H1 (cell line): ENCODE measurements around the gene EFCAB8. TPM values are rescaled to one million over a fixed set of nuclear protein-coding genes. Genes with fewer than 3 reads are reported as not detected.

Source experiments
- CTCF ChIA-PET: fragments of 300-600 bp; sonication (Branson Sonifier 250); formaldehyde crosslinking; loops from one replicate; lab custom pipeline; 2021; ENCODE audit not compliant: partially characterized antibody; lab: Charles Lee
- POLR2A ChIA-PET: fragments of 300-600 bp; sonication (Branson Sonifier 250); formaldehyde crosslinking; loops from one replicate; lab custom pipeline; 2021; ENCODE audit warnings: inconsistent platforms; ENCODE audit not compliant: partially characterized antibody; lab: Charles Lee
- DNase-seq, 2 experiments: peaks; one replicate each; pipeline versions ENCODE4 v3.0.0 to v3.0.0-alpha.2; 2010 to 2022; ENCODE audit warnings: low spot score in 2 of 2, low read depth in 1 of 2, mixed read lengths in 1 of 2
- FAIRE-seq: peaks from 2 replicates; lab custom pipeline; 2011; peaks lifted over from hg19 to GRCh38; lab: Jason Lieb, UNC
- H2AFZ ChIP-seq: 2 replicates; pipeline ENCODE4 v1.8.1; 2012; ENCODE audit warnings: low read length, inconsistent platforms
- H2AK5ac ChIP-seq: 2 replicates; pipeline ENCODE4 v1.6.1; 2013; ENCODE audit warnings: low read depth, low read length
- H2BK120ac ChIP-seq: replicated peaks from 2 replicates; pipeline ENCODE3; 2013; ENCODE audit warnings: low read depth, low read length, inconsistent platforms
- H2BK12ac ChIP-seq: 2 replicates; pipeline ENCODE4 v1.6.1; 2013; ENCODE audit warnings: low read depth, low read length
- H2BK15ac ChIP-seq: 2 replicates; pipeline ENCODE4 v1.6.1; 2013; ENCODE audit warnings: low read length
- H2BK20ac ChIP-seq: 2 replicates; pipeline ENCODE4 v1.6.1; 2013; ENCODE audit warnings: low read length
- H2BK5ac ChIP-seq: 2 replicates; pipeline ENCODE4 v1.6.1; 2013; ENCODE audit warnings: low read depth, low read length
- H3K14ac ChIP-seq: 2 replicates; pipeline ENCODE4 v1.6.1; 2013; ENCODE audit warnings: inconsistent platforms; ENCODE audit not compliant: insufficient read length
- H3K18ac ChIP-seq: 2 replicates; pipeline ENCODE4 v1.6.1; 2013; ENCODE audit warnings: low read length; ENCODE audit errors: extremely low read depth
- H3K23ac ChIP-seq: 2 replicates; pipeline ENCODE4 v1.6.1; 2013; ENCODE audit warnings: inconsistent platforms; ENCODE audit not compliant: insufficient read length
- H3K23me2 ChIP-seq: 2 replicates; pipeline ENCODE4 v1.6.1; 2013; ENCODE audit warnings: low read depth, low read length
- H3K27ac ChIP-seq: 2 replicates; pipeline ENCODE4 v1.6.1; 2011; ENCODE audit warnings: low read depth, low read length, inconsistent platforms
- H3K27me3 ChIP-seq, 4 experiments: replicated peaks in 1 of 4; 1 replicate in 1 of 4; 2 replicates in 3 of 4; pipeline versions ENCODE4 v1.6.1 to v1.8.1; 2011 to 2013; ENCODE audit warnings: low read length in 3 of 4, mild to moderate bottlenecking in 3 of 4, inconsistent platforms in 2 of 4, mixed read lengths in 2 of 4, moderate library complexity in 1 of 4; ENCODE audit not compliant: control insufficient read depth in 3 of 4, insufficient read depth in 3 of 4; ENCODE audit errors: extremely low read depth in 1 of 4
- H3K36me3 ChIP-seq, 4 experiments: 2 replicates each; pipeline versions ENCODE4 v1.6.1 to v1.8.1; 2011 to 2013; ENCODE audit warnings: mild to moderate bottlenecking in 4 of 4, low read length in 3 of 4, moderate library complexity in 2 of 4, control low read depth in 1 of 4, inconsistent platforms in 1 of 4; ENCODE audit not compliant: insufficient read depth in 4 of 4, control insufficient read depth in 2 of 4
- H3K4ac ChIP-seq: replicated peaks from 2 replicates; pipeline ENCODE3; 2013; ENCODE audit warnings: low read length, low read depth, mixed read lengths, inconsistent platforms; ENCODE audit not compliant: insufficient read length
- H3K4me1 ChIP-seq, 4 experiments: replicated peaks in 1 of 4; 1 replicate in 1 of 4; 2 replicates in 3 of 4; pipeline versions ENCODE4 v1.6.1 to v1.8.1; 2011 to 2013; ENCODE audit warnings: low read length in 3 of 4, inconsistent platforms in 2 of 4, mixed read lengths in 1 of 4; ENCODE audit not compliant: insufficient read depth in 4 of 4, control insufficient read depth in 3 of 4
- H3K4me2 ChIP-seq, 2 experiments: 2 replicates each; pipeline versions ENCODE4 v1.6.1 to v1.8.1; 2011 to 2013; ENCODE audit warnings: low read depth in 2 of 2, low read length in 2 of 2, control low read depth in 1 of 2, inconsistent platforms in 1 of 2, mild to moderate bottlenecking in 1 of 2; ENCODE audit not compliant: insufficient read depth in 1 of 2
- H3K4me3 ChIP-seq, 4 experiments: fragments of 200-600, 300-600 bp in 1 of 4; sonication (generic), shearing (Covaris generic), sonication (Bioruptor Twin) in 1 of 4; 2 replicates each; pipeline versions ENCODE4 v1.5.1 to v1.8.1; 2011 to 2016; ENCODE audit warnings: low read length in 4 of 4, low read depth in 3 of 4, control low read depth in 2 of 4, inconsistent platforms in 2 of 4, mild to moderate bottlenecking in 2 of 4, mixed read lengths in 1 of 4, moderate library complexity in 1 of 4; ENCODE audit not compliant: insufficient read depth in 2 of 4; ENCODE audit errors: extremely low read depth in 1 of 4
- H3K56ac ChIP-seq: replicated peaks from 2 replicates; pipeline ENCODE3; 2013; ENCODE audit warnings: low read depth, mild to moderate bottlenecking, mixed read lengths, low read length, inconsistent platforms; ENCODE audit not compliant: insufficient read length
- H3K79me1 ChIP-seq: 2 replicates; pipeline ENCODE4 v1.6.1; 2013; ENCODE audit warnings: low read depth, low read length, control low read depth
- H3K79me2 ChIP-seq, 2 experiments: 2 replicates each; pipeline versions ENCODE4 v1.6.1 to v1.8.1; 2012 to 2013; ENCODE audit warnings: low read length in 2 of 2, mild to moderate bottlenecking in 2 of 2, inconsistent platforms in 1 of 2; ENCODE audit not compliant: insufficient read depth in 2 of 2, control insufficient read depth in 1 of 2
- H3K9ac ChIP-seq, 4 experiments: replicated peaks in 1 of 4; 1 replicate in 1 of 4; 2 replicates in 3 of 4; pipeline versions ENCODE4 v1.6.1 to v1.8.1; 2011 to 2013; ENCODE audit warnings: low read depth in 3 of 4, low read length in 3 of 4, control low read depth in 2 of 4, mild to moderate bottlenecking in 2 of 4, moderate library complexity in 2 of 4, inconsistent platforms in 1 of 4; ENCODE audit errors: extremely low read depth in 1 of 4
- H3K9me3 ChIP-seq, 2 experiments: 2 replicates each; pipeline versions ENCODE4 v1.6.1 to v1.8.1; 2012 to 2013; ENCODE audit warnings: mild to moderate bottlenecking in 2 of 2, moderate library complexity in 2 of 2, control low read depth in 1 of 2, inconsistent platforms in 1 of 2, low read depth in 1 of 2, low read length in 1 of 2, mixed read lengths in 1 of 2; ENCODE audit not compliant: insufficient read depth in 2 of 2
- H4K20me1 ChIP-seq, 2 experiments: replicated peaks in 1 of 2; 2 replicates each; pipeline versions ENCODE3 to v1.8.1; 2011 to 2013; ENCODE audit warnings: inconsistent platforms in 2 of 2, low read length in 2 of 2, mild to moderate bottlenecking in 1 of 2; ENCODE audit not compliant: insufficient read depth in 2 of 2, control insufficient read depth in 1 of 2
- H4K5ac ChIP-seq: 2 replicates; pipeline ENCODE4 v1.6.1; 2013; ENCODE audit warnings: low read length, low read depth, mixed read lengths, inconsistent platforms; ENCODE audit not compliant: insufficient read length
- H4K8ac ChIP-seq: 2 replicates; pipeline ENCODE4 v1.8.0; 2013; ENCODE audit warnings: mild to moderate bottlenecking, moderate library complexity, low read length, inconsistent platforms; ENCODE audit not compliant: insufficient read depth; ENCODE audit errors: extremely low read depth
- H4K91ac ChIP-seq: replicated peaks from 2 replicates; pipeline ENCODE3; 2013; ENCODE audit warnings: low read length, mixed read lengths, inconsistent platforms; ENCODE audit not compliant: insufficient read length
- TAF7 ChIP-seq: optimal IDR thresholded peaks from 2 replicates; pipeline ENCODE3; 2011; ENCODE audit warnings: low read depth, mild to moderate bottlenecking, inconsistent platforms, low read length, moderate library complexity, borderline replicate concordance
- WGBS, 2 experiments: shearing (Covaris generic) in 1 of 2; methylation state at CpG; one replicate each; pipeline versions ENCODE4 v1.1.6 to v1.1.7; 2013 to 2015; ENCODE audit warnings: low lambda C conversion rate in 2 of 2, mixed read lengths in 2 of 2, inconsistent platforms in 1 of 2, low coverage in 1 of 2, missing lambda C conversion rate in 1 of 2; ENCODE audit not compliant: insufficient replicate concordance in 2 of 2, insufficient coverage in 1 of 2, insufficient read length in 1 of 2; ENCODE audit errors: extremely low coverage in 1 of 2, missing lambda C conversion rate in 1 of 2; 5-methylcytosine and 5-hydroxymethylcytosine counted together
- polyA plus RNA-seq, 7 experiments: library from polyadenylated mRNA; depleted of rRNA in 3 of 7; stranded (reverse) in 5 of 7; unstranded in 2 of 7; fragments of >200 nt in 5 of 7; fragments of 200-250 nt in 2 of 7; gene quantifications; 1 replicate in 5 of 7; 2 replicates in 1 of 7; 4 replicates in 1 of 7; pipeline versions ENCODE4 v1.2.1 to v1.2.3, GENCODE V29; 2011 to 2013; ENCODE audit warnings: missing spikeins in 2 of 7, mixed read lengths in 2 of 7
- total RNA-seq: library from RNA; stranded (reverse); fragmentation: NEBNext Ultra II Directional; extraction: Animal tissue kit (Norgen Biotek cat#: 25700); gene quantifications from 2 replicates; pipeline ENCODE4 v1.2.1, GENCODE V29; 2021

EFCAB8 gene
- total and polyA plus RNA-seq, 2 of the 8 experiments (the other 6 are each of a cell fraction or from before 2014, with no cell fraction given), result 0.06 to 0.20 TPM

- Histone ChIP-seq H4K5ac (no peak overlapping the region), H2BK20ac (no peak overlapping the region), H3K14ac (no peak overlapping the region), H2AK5ac (no peak overlapping the region), H3K79me2 (no peaks in the 10 kb centered on the region), H3K23me2 (no peaks in the 10 kb centered on the region), H3K27ac (no peak overlapping the region), H3K27me3 (peaks cover 0 to 4% (median 0%) of the 10 kb centered on the region in 4 experiments; a peak in 2 of 7 replicates), H3K4me1 (no peaks in the 10 kb centered on the region; a peak in 1 of 7 replicates), H2BK15ac (no peak overlapping the region), H4K91ac (no peak overlapping the region), H3K4me3 (no peak overlapping the region), H3K56ac (no peak overlapping the region), H3K18ac (no peak overlapping the region), H3K79me1 (no peaks in the 10 kb centered on the region), H2AFZ (no peak overlapping the region), H2BK120ac (no peak overlapping the region), H3K4me2 (no peak overlapping the region), H2BK5ac (no peak overlapping the region), H3K9ac (no peak overlapping the region), H3K36me3 (no peaks in the 10 kb centered on the region), H4K20me1 (no peaks in the 10 kb centered on the region), H3K4ac (no peak overlapping the region), H3K9me3 (peaks cover 0 to 5% of the 10 kb centered on the region in 2 experiments; a peak in 1 of 4 replicates), H4K8ac (no peak overlapping the region; the same call in 1 of the 2 replicates), H3K23ac (no peak overlapping the region), H2BK12ac (no peak overlapping the region)
- FAIRE-seq, result no peak
- 89% methylated on average over 27 of the region's 28 CpGs; no CpG with 5 or more reads in 1 of the 2 experiments for WGBS, 2 experiments
- ChIA-PET POLR2A (no interaction called here), CTCF (interaction anchor here (0.5 to 1.8 kb wide), 4 partner anchors 16 to 135 kb away, joined by 3 to 13 read pairs (median 3); no protein-coding TSS in a partner anchor)
- no peak for TF ChIP-seq TAF7
- DNase-seq, result no peak
Measured at GRCh38 chr20:32960849-32961731, 102.4 kb downstream of the EFCAB8 start.
